Activated gamma-delta T cell (primary cell): Measurements from ENCODE around the gene FAT2.

ENCODE experiments used
- DNase-seq: peaks from one replicate; lab custom pipeline; 2025; lab: John Stamatoyannopoulos, UW
- total RNA-seq, 2 donors: gene quantifications; one replicate each; lab custom pipeline; 2026; lab: John Stamatoyannopoulos, UW

Gene FAT2
- total RNA-seq: 0.05 to 0.13 reads per million in 2 donors

DNA sequence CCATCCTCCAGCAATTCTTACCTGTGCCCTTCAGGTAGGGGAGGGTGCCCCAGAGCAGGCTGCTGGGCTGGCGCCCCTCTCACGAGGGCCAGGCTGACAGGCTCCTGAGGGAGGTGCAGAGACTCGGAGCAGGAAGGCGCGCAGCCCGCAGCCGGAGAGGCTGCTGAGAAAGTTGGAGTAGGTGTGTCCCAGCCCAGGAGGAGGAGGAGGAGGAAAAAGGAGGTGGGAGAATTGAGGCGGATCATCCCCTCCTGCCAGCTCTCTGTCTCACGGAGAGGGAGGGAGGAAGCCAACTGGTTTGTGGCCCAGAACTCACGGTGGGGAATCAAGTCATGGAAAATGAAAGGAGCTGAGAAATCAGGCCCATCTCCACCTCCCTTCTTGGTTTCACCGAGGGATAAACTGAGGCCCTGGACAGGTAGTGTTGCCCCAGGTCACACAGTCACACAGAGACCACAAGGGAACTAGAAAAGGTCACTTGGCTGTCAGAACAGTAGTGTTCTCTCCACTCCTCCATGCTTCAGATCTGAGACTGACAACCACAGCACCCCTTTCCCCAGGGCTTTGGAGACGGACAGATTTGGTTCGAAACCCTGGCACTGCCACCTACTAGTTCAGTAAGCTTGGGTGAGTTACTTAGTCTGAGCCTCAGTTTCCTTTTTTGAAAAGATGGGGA is at the start of gene FAT2:
Gene FAT2 (minus strand): TSS at position 188 of the 676 bp plus-strand sequence. CDS start 22,400 bp downstream, outside the sequence.
- DNase-seq: no peak

GRCh38 chr5:151638619-151639018 is 47.5 kb upstream of the FAT2 start:
- DNase-seq: no peak

DNA sequence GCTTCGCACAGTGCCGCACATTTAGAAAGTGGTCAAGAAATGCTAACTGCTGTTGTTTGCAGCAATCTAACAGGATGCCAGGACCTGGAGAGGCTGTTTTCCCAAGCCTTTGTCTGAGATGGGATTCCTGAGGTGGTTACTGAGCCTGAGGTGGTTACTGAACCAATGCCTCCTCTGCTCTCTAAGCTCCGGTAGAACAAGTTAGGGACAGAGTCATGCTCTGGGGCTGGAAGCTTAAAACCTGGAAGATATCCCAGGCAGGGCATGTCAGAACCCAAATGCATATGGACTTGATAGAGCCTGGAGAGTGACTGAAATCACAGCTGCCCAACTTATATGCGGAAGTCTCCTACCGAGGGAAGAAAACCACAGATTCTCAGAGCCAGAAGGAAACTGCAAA is 46.5 kb upstream of the FAT2 start:
- no peak for DNase-seq

GRCh38 chr5:151633892-151634291 is 42.8 kb upstream of the FAT2 start:
- no peak for DNase-seq

DNA sequence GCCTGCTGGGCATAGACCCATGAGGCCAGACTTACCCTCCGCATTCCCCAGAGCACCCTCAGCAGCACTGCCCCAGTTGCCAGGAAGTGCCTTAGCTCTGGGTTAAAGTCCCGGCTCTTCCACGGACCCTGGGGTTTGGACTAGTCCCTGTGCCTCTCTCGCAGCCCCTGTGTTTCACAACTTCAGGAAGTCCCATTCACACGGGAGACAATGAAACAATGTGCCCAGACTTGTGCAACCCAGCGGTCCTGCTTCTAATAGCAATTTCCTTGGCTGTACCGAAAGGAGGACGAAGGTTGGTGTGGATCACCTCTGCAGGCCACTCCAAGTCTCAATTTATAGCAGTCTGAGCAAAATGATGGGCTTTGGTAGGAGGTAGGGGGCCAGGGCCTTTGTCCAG is 41.8 kb upstream of the FAT2 start:
- no peak for DNase-seq

- no peak for DNase-seq
Measured at GRCh38 chr5:151632524-151632923, 41.4 kb upstream of the FAT2 start.

DNA sequence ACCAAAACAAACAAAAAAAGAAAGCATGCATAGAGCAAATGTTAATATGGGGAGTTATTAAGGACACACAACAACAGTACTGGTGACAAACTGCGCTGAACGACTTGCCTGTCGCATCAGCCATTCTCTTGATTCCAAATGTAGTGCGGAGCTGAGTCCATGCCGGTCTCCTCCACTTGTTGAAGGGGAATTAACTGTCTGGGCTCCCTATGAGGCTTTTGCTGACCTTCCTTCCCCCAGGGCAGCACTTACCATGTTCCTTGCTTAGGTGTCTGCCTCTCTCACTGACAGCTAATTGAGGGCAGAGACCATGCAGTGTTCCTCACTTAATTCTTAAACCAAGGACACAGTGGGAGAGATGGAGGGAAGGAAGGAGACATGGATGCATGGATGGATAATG is 40.8 kb upstream of the FAT2 start:
- no peak for DNase-seq

DNA sequence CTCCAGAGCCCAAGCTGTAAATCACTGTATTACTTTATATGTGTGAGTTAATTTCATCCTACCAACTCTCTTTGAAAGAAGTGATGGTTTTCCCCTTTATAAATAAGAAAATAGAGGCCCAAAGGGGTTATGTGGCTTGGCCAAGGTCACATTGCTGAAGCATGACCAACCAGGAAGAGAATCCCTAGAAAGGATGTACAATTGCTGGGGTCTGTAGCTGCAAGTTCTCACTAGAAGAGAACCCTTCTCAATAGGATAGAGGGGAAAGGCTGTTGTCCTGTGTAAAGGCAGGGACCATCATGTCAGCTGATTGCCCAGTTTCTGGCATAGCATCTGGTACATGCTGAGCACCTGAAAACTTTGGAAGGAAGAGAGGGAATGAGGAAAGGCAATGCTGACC is 39.0 kb upstream of the FAT2 start:
- no peak for DNase-seq

GRCh38 chr5:151628112-151628823 is 37.1 kb upstream of the FAT2 start:
- no peak for DNase-seq

DNA sequence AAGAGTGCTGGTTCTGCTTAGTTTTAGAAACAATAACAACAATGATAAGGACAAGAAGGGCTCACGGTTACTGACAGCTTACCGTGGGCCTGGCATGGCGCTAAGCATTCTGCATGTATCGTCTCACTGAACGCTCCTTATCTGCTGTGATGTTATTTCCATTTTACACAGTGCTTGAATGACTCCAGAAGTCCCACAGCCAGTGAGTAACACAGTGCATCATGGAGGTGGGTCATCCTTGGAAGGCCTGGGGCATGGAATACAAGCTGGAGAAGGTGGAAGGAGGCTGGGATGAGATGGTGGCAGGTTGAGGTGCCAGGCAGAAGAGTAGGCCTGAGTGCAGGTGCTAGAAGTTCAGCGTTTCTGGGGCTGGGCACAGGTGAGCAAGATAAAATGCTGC is 36.5 kb upstream of the FAT2 start:
- DNase-seq: no peak

DNA sequence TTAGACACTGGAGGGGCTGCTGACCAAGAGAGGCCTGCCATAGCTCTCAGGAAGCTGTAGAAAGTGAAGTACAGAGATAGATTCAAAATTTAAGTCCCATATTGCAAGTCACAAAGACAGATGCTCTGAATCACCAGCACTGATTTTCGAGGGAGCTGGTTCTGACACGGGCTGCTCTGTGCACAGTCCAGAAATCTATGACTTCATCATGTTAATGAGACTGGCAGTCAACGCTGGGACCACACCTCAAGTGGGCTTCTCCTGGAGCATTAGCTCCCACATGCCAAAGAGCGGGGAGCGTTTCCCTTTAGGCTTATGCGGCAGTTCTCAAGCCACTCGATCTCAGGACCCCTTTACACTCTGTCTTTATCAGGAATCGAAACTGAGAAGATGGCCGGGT is 34.2 kb upstream of the FAT2 start:
- DNase-seq: no peak

DNA sequence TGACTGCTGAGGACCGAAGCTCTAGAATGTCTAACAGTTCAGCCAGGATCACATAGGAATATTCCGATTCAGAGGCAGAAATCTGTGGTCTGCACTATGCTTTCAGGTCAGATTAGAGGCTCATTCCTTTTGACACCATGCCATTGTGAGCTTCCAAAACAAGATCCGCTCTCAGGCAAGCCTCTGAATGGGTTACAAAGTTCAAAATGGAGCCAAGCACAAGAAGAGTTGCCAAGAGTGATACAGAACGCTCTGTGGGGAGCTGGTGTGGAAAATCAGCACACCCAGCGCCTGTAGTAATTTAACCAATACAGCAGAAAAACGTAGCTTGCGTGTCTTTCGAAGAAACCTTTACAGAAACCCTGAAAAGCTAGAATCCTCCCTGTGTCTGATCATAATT is 33.3 kb upstream of the FAT2 start:
- no peak for DNase-seq

DNA sequence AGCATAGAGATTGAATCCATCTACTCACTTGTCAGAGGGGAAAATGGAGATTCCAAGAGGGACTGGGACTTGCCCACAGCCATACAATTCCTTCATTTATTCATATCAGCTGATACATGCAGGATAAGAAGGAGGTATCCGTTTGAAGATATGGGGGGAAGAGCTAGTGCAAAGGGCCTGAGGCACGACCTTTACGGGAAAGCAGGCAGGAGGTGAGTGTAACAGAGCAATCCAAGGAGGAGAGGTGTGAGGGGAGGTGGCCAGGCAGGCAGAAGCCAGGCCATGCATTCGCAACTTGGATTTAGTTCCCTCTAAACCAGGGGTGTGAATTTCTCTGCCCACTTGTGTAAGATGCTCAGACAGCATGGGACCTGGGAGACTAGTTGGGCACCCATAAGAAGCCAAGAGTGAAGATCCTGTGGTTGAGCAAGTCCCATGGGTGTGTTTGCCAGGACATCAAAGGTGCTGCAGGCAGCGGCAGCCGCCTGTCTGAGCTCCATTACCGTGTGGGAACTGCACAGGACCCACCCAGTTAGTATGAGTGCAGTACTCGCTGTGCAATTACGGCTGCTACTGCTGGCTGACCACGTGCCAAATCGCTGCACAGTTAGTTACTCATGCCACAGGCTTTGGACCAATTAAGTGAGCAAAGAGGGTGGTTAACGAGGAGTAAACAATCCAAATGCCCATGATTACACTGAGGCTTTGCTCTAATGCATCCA is 31.4 kb upstream of the FAT2 start:
- no peak for DNase-seq

DNA sequence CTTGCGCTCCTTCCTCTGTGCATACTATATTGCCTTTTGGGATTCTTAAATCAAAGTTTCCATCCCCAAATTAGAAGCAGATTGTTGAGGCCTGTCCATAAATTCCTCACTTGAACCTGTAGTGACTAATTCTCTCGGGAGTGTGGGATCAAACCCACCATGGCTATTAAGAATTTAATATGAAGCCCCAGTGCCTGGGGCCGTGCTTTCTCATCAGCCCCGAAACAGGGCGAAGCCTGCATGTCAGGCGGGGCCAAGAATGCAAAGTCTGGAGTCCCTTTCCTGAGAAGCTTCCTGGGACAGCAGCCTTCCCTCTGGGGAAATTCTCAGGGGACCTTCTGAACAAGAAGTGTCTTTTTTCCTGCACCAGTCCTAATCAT is 29.3 kb upstream of the FAT2 start:
- DNase-seq: no peak

DNA sequence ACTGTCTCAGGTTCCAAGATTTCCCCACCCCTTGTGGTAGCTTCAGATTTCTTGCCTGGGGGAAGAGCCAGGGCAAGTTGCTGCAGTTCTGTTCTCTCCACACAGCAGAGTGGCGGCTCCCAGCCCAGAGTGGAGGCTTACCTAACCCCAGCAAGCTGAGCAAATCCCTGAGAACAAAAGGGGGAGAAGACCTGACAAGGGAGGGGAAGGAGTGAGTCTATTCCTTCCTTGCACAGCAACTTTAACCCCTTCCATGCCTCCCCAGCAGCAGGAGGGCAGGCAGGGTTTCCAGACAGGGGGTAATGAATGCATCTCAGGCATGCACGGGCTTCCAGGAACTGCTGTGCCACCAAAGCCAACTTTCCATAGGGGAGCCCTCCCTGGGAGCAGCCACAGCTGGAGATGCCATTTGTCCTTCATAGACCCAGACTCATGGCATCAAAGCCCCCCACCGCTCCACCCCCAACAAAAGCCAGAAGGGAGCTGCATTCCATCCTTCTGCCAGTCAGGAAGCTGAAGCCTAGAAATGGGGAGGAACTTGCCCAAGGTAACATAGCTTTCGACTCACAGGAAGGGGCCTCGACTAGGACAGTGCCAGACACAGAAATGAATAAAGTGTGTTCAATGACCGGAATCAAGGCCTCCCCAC is 28.8 kb upstream of the FAT2 start:
- DNase-seq: no peak

- no peak for DNase-seq
Measured at GRCh38 chr5:151618907-151619306, 27.8 kb upstream of the FAT2 start.

DNA sequence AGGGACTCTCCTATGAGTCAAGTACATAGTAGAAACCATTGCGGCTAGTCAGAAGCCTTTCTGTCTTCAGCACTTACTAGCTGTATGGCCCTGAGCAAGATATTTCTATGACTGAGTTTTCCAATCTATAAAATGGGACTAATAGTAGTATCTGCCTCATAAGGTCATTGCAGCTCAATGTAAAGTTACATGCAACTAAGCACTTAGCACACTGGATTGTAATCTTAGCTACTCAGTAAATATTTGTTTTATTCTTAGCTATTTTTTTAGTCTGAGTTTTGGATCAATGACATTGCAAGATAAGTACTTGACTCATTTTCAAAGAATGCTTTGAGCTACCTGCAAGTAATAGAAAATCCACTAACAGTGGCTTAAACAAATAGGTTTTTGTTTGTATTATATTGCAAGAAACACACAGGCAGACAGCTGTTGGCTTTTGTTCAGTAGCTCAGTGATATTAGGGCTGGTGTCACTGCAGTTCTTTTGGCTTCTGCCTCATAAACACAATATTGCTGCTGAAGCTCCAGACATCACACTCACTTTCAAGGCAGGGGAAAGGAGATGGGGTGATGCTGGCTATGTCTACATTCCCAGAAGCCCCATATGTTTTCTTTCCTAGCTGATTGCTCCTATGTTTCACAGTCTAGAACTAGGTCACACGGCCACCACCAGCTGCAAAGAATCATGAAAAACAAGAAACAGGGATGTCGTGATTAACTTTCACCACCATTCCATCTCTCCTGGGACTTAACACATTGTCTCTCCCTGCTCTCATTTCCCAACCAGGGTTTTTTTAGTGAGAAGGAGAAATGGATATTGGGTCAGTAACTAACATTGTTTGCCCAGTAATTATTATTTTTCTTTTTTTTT is 26.9 kb upstream of the FAT2 start:
- DNase-seq: no peak

GRCh38 chr5:151617383-151617840 is 26.3 kb upstream of the FAT2 start:
- no peak for DNase-seq

- DNase-seq: no peak
Measured at GRCh38 chr5:151615431-151615830, 24.3 kb upstream of the FAT2 start.

DNA sequence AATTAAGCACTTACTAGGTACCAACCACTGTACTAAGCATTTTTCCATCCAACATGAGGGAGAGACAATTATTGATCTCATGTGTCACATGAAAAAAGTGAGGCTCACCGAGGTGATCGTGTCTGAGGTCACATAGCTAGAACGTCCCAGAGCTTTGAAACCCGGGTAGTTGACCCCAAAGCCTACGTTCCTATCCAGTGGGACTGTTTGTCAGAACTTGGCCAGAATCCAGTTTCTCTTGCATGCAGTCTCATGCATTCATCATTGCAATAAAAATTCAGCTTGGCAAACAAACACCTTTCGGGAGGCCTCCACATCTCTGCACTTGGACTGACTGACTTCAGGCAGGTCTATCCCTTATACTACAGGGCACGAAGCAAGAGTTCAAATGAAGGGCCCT is 23.4 kb upstream of the FAT2 start:
- no peak for DNase-seq

DNA sequence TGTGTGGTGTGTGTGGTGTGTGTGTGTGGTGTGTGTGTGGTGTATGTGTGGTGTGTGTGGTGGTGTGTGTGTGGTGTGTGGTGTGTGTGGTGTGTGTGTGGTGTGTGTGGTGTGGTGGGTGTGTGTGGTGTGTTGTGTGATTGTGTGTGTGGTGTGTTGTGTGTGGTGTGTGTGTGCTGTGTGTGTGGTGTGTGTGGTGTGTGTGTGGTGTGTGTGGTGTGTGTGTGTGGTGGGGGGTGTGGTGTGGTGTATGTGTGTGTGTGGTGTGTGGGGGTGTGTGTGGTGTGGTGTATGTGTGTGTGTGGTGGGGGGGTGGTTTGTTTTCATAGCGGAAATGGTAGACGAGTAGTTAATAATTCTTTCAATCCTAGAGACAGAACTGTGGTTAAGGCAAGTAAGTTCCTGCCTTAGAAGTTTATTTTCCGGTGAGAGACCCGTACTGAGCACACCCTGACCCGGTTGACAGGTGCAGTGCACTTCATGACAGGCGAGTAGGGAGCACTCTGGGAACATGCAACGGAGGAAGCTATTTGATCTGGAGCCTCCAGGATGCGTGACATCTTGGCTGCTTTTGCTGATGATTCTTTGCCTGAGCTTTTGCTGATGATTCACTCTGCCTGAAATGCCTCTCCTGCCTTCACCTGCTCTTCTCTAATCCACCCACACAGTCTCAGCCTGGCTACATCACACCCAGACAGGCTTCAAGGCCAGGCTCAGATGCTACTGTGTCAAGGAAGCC is 21.7 kb upstream of the FAT2 start:
- DNase-seq: no peak
